ENCODE data around the gene PSG7. TPM values are rescaled to one million over a fixed set of nuclear protein-coding genes. Genes with fewer than 3 reads are reported as not detected.
A peak's percentile ranks its signal among the peaks of the same experiment; 100 is the strongest.
"Not testable (repeated sequence)": the region's sequence is repeated elsewhere in the genome, so short reads cannot be mapped to it uniquely, and the experiment has no call there.

The PSG7 gene
- polyA plus RNA-seq, 1 experiment, result 0.16 TPM

DNA sequence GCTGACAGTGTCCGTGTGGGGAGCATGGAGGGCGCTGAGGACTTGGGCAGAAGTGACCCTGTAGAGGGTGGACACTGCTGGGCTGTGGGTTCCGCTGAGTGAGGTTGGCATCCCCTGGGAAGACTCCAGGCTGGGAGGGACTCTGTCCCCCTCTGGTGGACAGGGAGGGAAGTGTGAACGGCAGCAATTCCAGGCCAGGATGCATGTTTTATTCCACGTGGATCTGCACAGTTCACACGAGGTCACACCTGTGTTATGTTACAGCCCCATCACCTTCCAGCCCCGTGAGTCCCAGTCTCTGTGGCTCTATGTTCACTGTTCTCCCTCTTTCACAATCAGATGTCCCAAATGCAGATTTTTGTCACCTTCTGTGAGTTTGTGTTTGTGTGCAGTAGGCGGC lies 55.7 kb downstream of the PSG7 start:
- DNase-seq (ENCODE audit: low read depth), result not testable (repeated sequence)

DNA sequence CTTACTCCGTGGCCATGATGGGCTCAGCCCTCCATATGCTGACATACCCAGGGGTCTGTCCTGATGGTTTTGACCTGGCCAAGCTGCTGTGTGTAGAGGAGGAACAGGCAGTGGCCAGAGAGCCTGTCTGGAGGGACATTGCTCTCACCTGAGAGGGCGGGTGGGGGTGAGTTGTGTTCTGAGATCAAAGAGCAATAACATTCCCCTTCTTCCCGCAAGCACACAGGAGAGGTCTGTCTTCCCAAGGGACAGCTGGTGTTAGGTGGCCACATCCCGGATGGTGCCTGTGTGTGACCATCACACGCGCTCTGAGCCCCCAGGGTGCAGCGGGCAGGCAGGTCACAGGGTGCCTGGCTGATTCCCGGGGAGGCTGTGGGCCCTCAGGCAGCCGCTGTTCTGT lies 56.4 kb downstream of the PSG7 start:
- POLR2A ChIA-PET; H3K36me3 ChIP-seq (ENCODE audit: control insufficient read depth, insufficient read depth, low read length); DNase-seq (ENCODE audit: low read depth); H3K4me3 ChIP-seq (ENCODE audit: low read depth, low read length); H3K27me3 ChIP-seq (ENCODE audit: control insufficient read depth, insufficient read depth, low read length): not testable (repeated sequence)
- CTCF ChIA-PET, result interaction anchor here (1.1 to 1.7 kb wide), 2 partner anchors 86 to 114 kb away, joined by 3 to 8 read pairs; no protein-coding TSS in a partner anchor

More for the DNA sequence above, 55.7 kb downstream of the PSG7 start:
- POLR2A ChIA-PET; H3K4me3 ChIP-seq (ENCODE audit: low read depth, low read length); H3K36me3 ChIP-seq (ENCODE audit: control insufficient read depth, insufficient read depth, low read length); H3K27me3 ChIP-seq (ENCODE audit: control insufficient read depth, insufficient read depth, low read length): not testable (repeated sequence)
- CTCF ChIA-PET, result interaction anchor here (1.1 to 1.7 kb wide), 2 partner anchors 87 to 115 kb away, joined by 3 to 8 read pairs; no protein-coding TSS in a partner anchor
- peak; percentile 53 for TF ChIP-seq CTCF (IDR thresholded peaks at IDR 0.05; ENCODE audit: insufficient read depth, low read depth, low read length)

- Histone ChIP-seq H3K27me3 (ENCODE audit: control insufficient read depth, insufficient read depth, low read length) (no peaks in the 10 kb centered on the region), H3K4me3 (ENCODE audit: low read depth, low read length) (no peak within 1 kb of the TSS), H3K36me3 (ENCODE audit: control insufficient read depth, insufficient read depth, low read length) (no peaks in the 10 kb centered on the region)
- DNase-seq (ENCODE audit: low read depth), result no peak
- ChIA-PET POLR2A (no interaction called here), CTCF (interaction anchor here (1.7 kb wide), 1 partner anchor 85 kb away, joined by 8 read pairs; no protein-coding TSS in a partner anchor)
- no peak for TF ChIP-seq CTCF (IDR thresholded peaks at IDR 0.05; ENCODE audit: insufficient read depth, low read depth, low read length)
Observed at GRCh38 chr19:42879613-42880012, 57.4 kb downstream of the PSG7 start, which contains the start of gene PSG1. PSG1 (minus strand) TSS chr19:42879713; CDS start chr19:42879581, 132 bp downstream.

- H3K4me3 ChIP-seq (ENCODE audit: low read depth, low read length); POLR2A ChIA-PET; DNase-seq (ENCODE audit: low read depth); H3K27me3 ChIP-seq (ENCODE audit: control insufficient read depth, insufficient read depth, low read length); H3K36me3 ChIP-seq (ENCODE audit: control insufficient read depth, insufficient read depth, low read length): not testable (repeated sequence)
- CTCF ChIA-PET, result interaction anchor here (1.2 to 1.6 kb wide), 5 partner anchors 9 to 182 kb away, joined by 3 to 5 read pairs (median 4); no protein-coding TSS in a partner anchor
Observed at GRCh38 chr19:42876596-42876995, 60.4 kb downstream of the PSG7 start.

DNA sequence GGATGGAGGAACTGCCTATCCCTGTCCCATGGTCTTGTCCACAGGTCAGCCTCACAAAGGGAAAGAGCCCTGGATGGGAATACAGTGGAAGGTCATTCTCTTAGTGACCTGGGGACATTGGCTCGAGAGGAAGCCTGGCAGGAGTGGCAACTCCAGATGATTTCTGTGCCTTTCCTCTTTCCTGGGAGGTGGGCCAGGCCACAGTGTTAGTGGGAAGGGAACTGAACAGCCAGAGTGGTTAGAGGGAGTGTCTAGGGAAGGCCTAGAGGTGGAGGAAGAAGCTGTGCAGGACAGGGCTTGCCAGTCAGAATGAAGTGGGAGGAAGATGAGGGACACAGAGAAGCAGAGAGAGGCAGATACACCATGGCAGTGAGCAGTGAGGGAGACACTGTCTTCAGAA lies 61.1 kb downstream of the PSG7 start:
- POLR2A ChIA-PET; H3K27me3 ChIP-seq (ENCODE audit: control insufficient read depth, insufficient read depth, low read length); H3K36me3 ChIP-seq (ENCODE audit: control insufficient read depth, insufficient read depth, low read length); H3K4me3 ChIP-seq (ENCODE audit: low read depth, low read length); DNase-seq (ENCODE audit: low read depth): not testable (repeated sequence)
- CTCF ChIA-PET, result interaction anchor here (1.3 to 1.4 kb wide), 3 partner anchors 22 to 84 kb away, joined by 3 to 4 read pairs (median 3); no protein-coding TSS in a partner anchor

DNA sequence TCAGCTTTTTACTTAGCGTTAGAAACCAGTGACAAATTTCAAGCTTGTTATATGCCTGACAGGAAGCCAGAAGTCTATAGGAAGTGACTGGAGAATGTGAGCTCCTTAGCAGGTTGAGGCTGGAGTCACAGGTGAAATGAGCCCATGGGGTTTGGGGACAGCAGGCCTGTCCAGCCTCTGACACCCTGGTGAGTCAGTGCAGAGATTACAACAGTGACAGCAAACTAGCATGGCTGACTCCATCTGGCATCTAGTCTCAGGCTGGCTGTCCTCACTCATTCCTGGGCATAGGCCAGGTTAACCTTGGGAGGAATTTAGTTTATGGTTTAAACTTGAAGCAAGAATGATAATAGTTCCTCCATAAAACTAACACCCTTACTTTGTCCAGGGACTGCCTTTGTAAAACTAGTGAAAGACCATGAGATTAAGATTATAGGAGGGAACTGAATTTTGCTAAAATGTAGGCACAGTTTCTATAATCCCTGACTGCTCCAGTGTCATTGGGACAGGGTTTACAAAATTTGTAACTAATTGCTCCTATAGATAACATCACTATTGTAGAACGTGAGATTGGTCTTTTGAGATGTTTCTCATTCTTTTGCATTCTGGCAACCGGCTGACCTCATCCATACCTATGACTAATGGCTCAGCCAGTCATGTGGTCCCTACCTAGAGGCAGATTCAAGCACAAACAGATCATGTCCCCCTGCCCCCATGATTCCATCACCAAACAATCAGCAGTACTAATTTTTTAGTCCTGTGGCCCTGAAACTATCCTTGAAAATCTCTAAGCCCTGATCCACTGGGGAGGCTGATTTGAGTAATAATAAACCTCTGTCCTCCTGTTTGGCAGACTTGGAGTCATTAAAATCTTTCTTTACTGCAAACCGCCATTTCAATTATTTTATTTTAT lies 61.9 kb downstream of the PSG7 start:
- DNase-seq (ENCODE audit: low read depth), result peak; percentile 83
- H3K4me3 ChIP-seq (ENCODE audit: low read depth, low read length); POLR2A ChIA-PET; H3K36me3 ChIP-seq (ENCODE audit: control insufficient read depth, insufficient read depth, low read length); H3K27me3 ChIP-seq (ENCODE audit: control insufficient read depth, insufficient read depth, low read length): not testable (repeated sequence)
- CTCF ChIA-PET, result interaction anchor here (1.3 to 1.8 kb wide), 2 partner anchors 10 to 81 kb away, joined by 4 to 7 read pairs; no protein-coding TSS in a partner anchor

DNA sequence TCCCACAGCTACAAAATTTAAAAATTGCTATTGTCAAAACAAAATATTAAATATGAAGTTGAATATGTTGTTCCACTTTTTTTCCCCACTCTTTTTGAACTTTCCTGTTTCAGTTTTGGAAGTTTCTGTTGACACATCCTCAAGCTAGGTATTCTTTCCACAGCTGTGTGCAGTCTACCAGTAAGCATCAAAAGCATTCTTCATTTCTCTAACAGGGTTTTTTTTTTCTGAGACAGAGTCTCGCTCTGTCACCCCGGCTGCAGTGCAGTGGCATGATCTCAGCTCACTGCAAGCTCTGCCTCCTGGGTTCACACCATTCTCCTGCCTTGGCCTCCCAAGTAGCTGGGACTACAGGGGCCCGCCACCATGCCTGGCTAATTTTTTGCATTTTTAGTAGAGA lies 62.9 kb downstream of the PSG7 start:
- POLR2A ChIA-PET; H3K36me3 ChIP-seq (ENCODE audit: control insufficient read depth, insufficient read depth, low read length); DNase-seq (ENCODE audit: low read depth); H3K27me3 ChIP-seq (ENCODE audit: control insufficient read depth, insufficient read depth, low read length); H3K4me3 ChIP-seq (ENCODE audit: low read depth, low read length): not testable (repeated sequence)
- CTCF ChIA-PET, result interaction anchor here (1.3 to 1.8 kb wide), 2 partner anchors 11 to 80 kb away, joined by 4 to 7 read pairs; no protein-coding TSS in a partner anchor

Other genes with a start within 250 kb of the PSG7 start
- 0.39 and 0.49 TPM in 2 replicates for gene PSG3, start 196.7 kb downstream of the PSG7 start, polyA plus RNA-seq (2011; rRNA removed)
- gene PSG8, start 171.5 kb downstream of the PSG7 start, polyA plus RNA-seq (2011; rRNA removed), result 0.34 and 0.63 TPM in 2 replicates
- 14.4 and 17.1 TPM in 2 replicates for gene PSG1, start 57.5 kb downstream of the PSG7 start, polyA plus RNA-seq (2011; rRNA removed)
- gene PSG6, start 19.3 kb downstream of the PSG7 start, polyA plus RNA-seq (2011; rRNA removed), result 1.0 and 1.5 TPM in 2 replicates
- gene PSG11, start 89.3 kb upstream of the PSG7 start, polyA plus RNA-seq (2011; rRNA removed), result 0.80 and 0.83 TPM in 2 replicates
- 3.9 and 4.6 TPM in 2 replicates for gene PSG2, start 145.5 kb upstream of the PSG7 start, polyA plus RNA-seq (2011; rRNA removed)
- gene PSG5, start 249.3 kb upstream of the PSG7 start, polyA plus RNA-seq (2011; rRNA removed), result 674 and 893 TPM in 2 replicates